HEK293T (cell line): ENCODE data around the gene NDRG4.

ENCODE experiments used
- CTCF ChIA-PET: fragments of 350-600 bp; formaldehyde crosslinking; extraction: SDS; loops from one replicate; lab custom pipeline; 2021; ENCODE audit warnings: antibody characterized with exemption, inconsistent platforms; lab: Yijun Ruan, JAX
- POLR2A ChIA-PET: fragments of 350-600 bp; formaldehyde crosslinking; extraction: SDS; loops from one replicate; lab custom pipeline; 2020; ENCODE audit warnings: antibody characterized with exemption, inconsistent platforms; lab: Yijun Ruan, JAX
- DNase-seq: peaks from one replicate; pipeline ENCODE4 v3.0.0; 2012; ENCODE audit warnings: mixed read lengths; ENCODE audit errors: extremely low spot score
- ARNT ChIP-seq: fragments of 450-650 bp; IDR thresholded peaks from 2 replicates; pipeline ENCODE4 v1.6.1; 2017; ENCODE audit warnings: mild to moderate bottlenecking
- BHLHE40 ChIP-seq: fragments of 450-650 bp; IDR thresholded peaks from 2 replicates; pipeline ENCODE4 v1.6.1; 2016; ENCODE audit warnings: mild to moderate bottlenecking, moderate library complexity, borderline replicate concordance
- CTBP1 ChIP-seq: fragments of 450-650 bp; IDR thresholded peaks from 2 replicates; pipeline ENCODE4 v1.6.1; 2016; ENCODE audit warnings: borderline replicate concordance
- ELF4 ChIP-seq: fragments of 450-650 bp; IDR thresholded peaks from 2 replicates; pipeline ENCODE4 v1.6.1; 2017; ENCODE audit warnings: antibody characterized with exemption
- FOXA1 ChIP-seq: fragments of 450-650 bp; IDR thresholded peaks from 2 replicates; pipeline ENCODE4 v1.6.1; 2016; ENCODE audit warnings: mild to moderate bottlenecking
- FOXK2 ChIP-seq: fragments of 450-650 bp; IDR thresholded peaks from 2 replicates; pipeline ENCODE4 v1.6.1; 2016; ENCODE audit warnings: mild to moderate bottlenecking
- FOXM1 ChIP-seq: fragments of 450-650 bp; IDR thresholded peaks from 2 replicates; pipeline ENCODE4 v1.6.1; 2017; ENCODE audit warnings: mild to moderate bottlenecking, borderline replicate concordance
- HDGF ChIP-seq: fragments of 450-650 bp; IDR thresholded peaks from 2 replicates; pipeline ENCODE4 v1.6.1; 2017; ENCODE audit warnings: antibody characterized with exemption, borderline replicate concordance
- L3MBTL2 ChIP-seq: fragments of 450-650 bp; conservative IDR thresholded peaks from 2 replicates; pipeline ENCODE4 v1.6.1; 2016; ENCODE audit warnings: mild to moderate bottlenecking
- LEF1 ChIP-seq: fragments of 450-650 bp; IDR thresholded peaks from 2 replicates; pipeline ENCODE4 v1.6.1; 2017; ENCODE audit warnings: mild to moderate bottlenecking, borderline replicate concordance
- NFRKB ChIP-seq: fragments of 450-650 bp; IDR thresholded peaks from 2 replicates; pipeline ENCODE4 v1.6.1; 2016; ENCODE audit warnings: mild to moderate bottlenecking, moderate library complexity
- SP1 ChIP-seq: fragments of 450-650 bp; IDR thresholded peaks from 2 replicates; pipeline ENCODE4 v1.6.1; 2017
- SUZ12 ChIP-seq: fragments of 450-650 bp; IDR thresholded peaks from 2 replicates; pipeline ENCODE4 v1.6.1; 2016; ENCODE audit warnings: mild to moderate bottlenecking
- TARDBP ChIP-seq: fragments of 450-650 bp; IDR thresholded peaks from 2 replicates; pipeline ENCODE4 v1.6.1; 2016
- ZNF384 ChIP-seq: fragments of 450-650 bp; IDR thresholded peaks from 2 replicates; pipeline ENCODE4 v1.6.1; 2016
- TF ChIP-seq, protein P1 (sequence below): fragments of 450-650 bp; IDR thresholded peaks from 2 replicates; pipeline ENCODE4 v1.6.1; 2016

NDRG4 gene

DNA sequence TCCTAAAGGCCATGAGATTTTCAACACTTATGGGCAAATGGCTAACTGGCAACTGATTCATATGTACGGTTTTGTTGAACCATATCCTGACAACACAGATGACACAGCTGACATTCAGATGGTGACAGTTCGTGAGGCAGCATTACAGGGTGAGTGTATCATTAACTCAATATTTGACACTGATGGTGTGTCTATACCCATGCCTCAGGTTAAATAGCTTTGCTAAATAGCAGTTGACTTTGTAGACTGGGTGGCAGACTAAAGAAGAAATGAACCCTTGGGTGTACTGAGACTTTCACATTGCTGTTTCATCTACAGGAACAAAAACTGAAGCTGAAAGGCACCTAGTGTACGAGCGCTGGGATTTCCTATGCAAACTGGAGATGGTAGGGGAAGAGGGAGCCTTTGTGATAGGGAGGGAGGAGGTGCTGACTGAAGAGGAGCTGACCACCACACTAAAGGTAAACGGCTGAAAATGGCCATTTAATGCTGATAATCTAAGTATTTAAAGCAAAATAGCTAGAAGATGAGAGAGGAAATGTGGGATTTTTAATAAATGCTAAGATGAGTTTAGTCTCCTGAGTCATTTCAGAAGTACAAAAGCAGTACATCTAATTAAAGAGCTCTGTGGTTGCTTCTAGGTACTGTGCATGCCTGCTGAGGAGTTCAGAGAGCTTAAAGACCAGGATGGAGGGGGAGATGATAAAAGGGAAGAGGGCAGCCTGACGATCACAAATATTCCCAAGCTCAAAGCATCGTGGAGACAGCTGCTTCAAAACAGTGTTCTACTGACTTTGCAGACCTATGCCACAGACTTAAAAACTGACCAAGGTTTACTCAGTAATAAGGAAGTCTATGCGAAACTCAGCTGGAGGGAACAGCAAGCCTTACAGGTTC, 18.4 kb downstream of the NDRG4 start:
- ChIA-PET POLR2A (interaction anchor here (0.8 kb wide), 1 partner anchor 22 kb away, joined by 3 read pairs; no protein-coding TSS in a partner anchor), CTCF (interaction anchor here (0.8 kb wide), 1 partner anchor 119 kb away, joined by 13 read pairs; no protein-coding TSS in a partner anchor)
- DNase-seq: no peak
- TF ChIP-seq ARNT (no peak), FOXK2 (no peak), NFRKB (no peak), FOXM1 (no peak)

DNA sequence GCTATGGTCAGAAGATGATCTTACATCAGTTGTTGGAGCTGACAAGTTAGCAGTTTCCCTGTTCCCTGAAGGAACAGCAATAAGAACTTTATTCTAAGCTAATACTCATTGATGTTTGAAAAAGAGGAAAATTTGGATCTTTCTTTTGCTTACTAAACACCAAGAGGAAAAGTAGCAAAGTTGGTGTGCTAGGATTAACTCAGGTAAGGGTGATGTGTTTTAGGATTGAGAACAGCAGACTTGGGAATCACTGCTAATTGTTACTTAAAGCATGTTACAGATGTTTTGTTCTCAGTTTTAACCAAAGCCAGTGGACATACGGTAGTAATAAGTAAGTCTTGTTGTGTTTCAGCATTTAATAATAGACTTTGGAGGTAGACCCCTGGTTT, 19.0 kb downstream of the NDRG4 start:
- POLR2A ChIA-PET: no interaction called here
- TF ChIP-seq ARNT (no peak), SUZ12 (no peak), NFRKB (no peak), SP1 (no peak), ZNF384 (no peak), TARDBP (no peak), LEF1 (no peak), FOXK2 (no peak), CTBP1 (no peak), FOXM1 (no peak)
- TF ChIP-seq, protein P1, sequence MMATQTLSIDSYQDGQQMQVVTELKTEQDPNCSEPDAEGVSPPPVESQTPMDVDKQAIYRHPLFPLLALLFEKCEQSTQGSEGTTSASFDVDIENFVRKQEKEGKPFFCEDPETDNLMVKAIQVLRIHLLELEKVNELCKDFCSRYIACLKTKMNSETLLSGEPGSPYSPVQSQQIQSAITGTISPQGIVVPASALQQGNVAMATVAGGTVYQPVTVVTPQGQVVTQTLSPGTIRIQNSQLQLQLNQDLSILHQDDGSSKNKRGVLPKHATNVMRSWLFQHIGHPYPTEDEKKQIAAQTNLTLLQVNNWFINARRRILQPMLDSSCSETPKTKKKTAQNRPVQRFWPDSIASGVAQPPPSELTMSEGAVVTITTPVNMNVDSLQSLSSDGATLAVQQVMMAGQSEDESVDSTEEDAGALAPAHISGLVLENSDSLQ: no peak
- CTCF ChIA-PET: no interaction called here
- no peak for DNase-seq

DNA sequence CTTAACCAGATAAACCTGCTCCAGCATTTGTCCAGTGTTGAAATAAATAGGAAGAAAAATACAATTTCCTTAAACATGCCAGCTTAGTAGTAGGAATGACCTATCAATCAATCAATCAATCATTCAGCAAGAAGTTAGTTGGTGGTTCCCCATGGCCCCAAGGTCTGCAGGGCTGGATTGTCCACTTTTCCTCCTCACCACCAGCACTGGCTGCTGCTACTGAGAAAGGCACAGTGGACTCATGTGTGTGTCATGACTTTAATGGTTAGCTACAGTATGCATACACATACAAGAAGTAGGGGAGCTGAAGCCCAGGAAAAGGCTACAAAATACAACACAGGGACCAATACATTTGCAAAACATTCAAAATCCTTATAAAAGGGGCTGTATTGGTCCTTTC, 19.8 kb downstream of the NDRG4 start:
- ChIA-PET CTCF (interaction anchor here (1.1 kb wide), 1 partner anchor 236 kb away, joined by 3 read pairs; no protein-coding TSS in a partner anchor), POLR2A (interaction anchor here (1.2 kb wide), 1 partner anchor 17 kb away, joined by 3 read pairs; no protein-coding TSS in a partner anchor)
- no peak for DNase-seq
- TF ChIP-seq TARDBP: no peak
- TF ChIP-seq, protein P1: peak; percentile 47

DNA sequence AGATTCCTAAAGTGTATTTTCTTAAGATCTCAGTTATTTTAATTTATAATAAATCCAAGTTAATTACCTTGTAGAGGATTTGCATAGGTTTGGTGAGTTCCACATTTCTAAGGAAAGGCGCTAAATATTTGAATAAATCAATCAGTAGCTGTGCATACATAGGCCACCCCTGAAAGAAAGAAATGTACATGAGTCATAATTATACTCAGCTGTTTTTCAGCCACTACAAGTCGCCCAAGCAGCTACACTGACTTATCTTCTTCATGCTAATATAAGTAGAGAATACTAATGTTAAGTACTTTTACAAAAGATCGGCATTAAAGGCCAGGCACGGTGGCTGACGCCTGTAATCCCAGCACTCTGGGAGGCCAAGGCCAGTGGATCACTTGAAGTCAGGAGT, 30.2 kb downstream of the NDRG4 start:
- POLR2A ChIA-PET: no interaction called here
- no peak for DNase-seq
- CTCF ChIA-PET: no interaction called here
- TF ChIP-seq FOXA1 (no peak), CTBP1 (no peak), FOXK2 (no peak), SUZ12 (no peak), BHLHE40 (no peak), ZNF384 (no peak), L3MBTL2 (no peak), SP1 (no peak)

DNA sequence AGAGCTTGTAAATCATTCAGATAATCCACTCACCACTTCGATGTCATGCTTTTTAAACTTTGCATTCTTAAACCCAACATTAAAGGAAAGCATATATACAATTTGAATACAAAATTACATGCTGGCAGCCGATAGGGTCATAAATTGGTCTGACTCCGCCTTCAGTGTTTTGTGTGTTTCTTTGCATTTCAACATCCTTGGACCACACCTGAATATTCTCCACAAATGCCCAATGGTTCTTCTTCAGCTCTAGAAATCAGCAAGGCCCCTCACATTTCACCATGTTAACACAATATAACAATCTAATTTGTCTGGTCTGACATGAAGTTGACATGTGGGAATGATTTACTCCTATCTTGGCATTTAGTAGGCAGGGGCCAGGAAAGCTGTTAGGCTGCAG, 32.5 kb downstream of the NDRG4 start:
- no peak for TF ChIP-seq SP1
- TF ChIP-seq, protein P1: no peak
- TF ChIP-seq NFRKB: no peak
- TF ChIP-seq ZNF384: no peak
- TF ChIP-seq BHLHE40: no peak
- TF ChIP-seq TARDBP: no peak
- no peak for TF ChIP-seq FOXM1
- no peak for TF ChIP-seq LEF1
- TF ChIP-seq ARNT: no peak
- no peak for TF ChIP-seq FOXK2
- TF ChIP-seq HDGF: no peak
- TF ChIP-seq CTBP1: no peak
- TF ChIP-seq FOXA1: no peak
- no peak for TF ChIP-seq L3MBTL2
- no peak for TF ChIP-seq ELF4
- no peak for TF ChIP-seq SUZ12
- CTCF ChIA-PET: no interaction called here
- POLR2A ChIA-PET: no interaction called here
- DNase-seq: no peak

DNA sequence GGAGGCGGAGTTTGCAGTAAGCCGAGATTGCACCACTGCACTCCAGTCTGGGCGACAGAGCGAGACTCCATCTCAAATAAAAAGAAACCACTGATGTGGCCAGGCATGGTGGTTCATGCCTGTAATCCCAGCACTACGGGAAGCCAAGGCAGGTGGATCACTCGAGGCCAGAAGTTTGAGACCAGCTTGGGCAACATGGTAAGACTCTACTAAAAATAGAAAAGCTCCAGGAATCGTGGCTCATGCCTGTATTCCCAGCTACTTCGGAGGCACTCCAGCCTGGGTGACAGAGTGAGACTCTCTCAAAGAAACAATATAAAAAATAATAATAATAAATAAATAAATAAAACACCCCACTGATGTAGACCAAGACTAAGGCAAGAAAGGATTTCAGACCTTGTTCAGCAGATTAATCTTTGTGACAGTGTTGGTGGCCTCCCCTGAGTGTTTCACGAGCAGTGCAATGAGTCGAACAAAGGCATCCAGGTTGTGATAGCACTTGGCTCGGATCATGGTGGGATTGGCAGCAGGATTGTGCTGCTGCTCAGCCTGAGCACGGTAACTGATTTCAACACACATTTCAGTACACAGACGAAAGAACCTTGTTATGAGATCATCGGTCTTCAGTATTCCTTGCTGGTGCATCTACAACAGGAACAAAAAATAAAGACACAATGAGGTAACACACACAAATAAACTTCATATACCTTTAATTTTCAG, 34.0 kb downstream of the NDRG4 start:
- no peak for DNase-seq
- CTCF ChIA-PET: no interaction called here
- POLR2A ChIA-PET: no interaction called here
- TF ChIP-seq L3MBTL2: no peak
- TF ChIP-seq, protein P1: no peak
- no peak for TF ChIP-seq ARNT
- TF ChIP-seq FOXA1: no peak
- TF ChIP-seq ZNF384: no peak
- TF ChIP-seq FOXM1: no peak
- TF ChIP-seq NFRKB: no peak
- TF ChIP-seq SP1: no peak
- TF ChIP-seq BHLHE40: no peak
- no peak for TF ChIP-seq ELF4
- no peak for TF ChIP-seq LEF1
- TF ChIP-seq CTBP1: no peak
- no peak for TF ChIP-seq SUZ12
- TF ChIP-seq HDGF: no peak
- no peak for TF ChIP-seq FOXK2
- TF ChIP-seq TARDBP: no peak
